Epithelial cell of proximal tubule (primary cell): ENCODE data around the gene CKS1B. TPM values are rescaled to one million over a fixed set of nuclear protein-coding genes. Genes with fewer than 3 reads are reported as not detected.

ENCODE experiments used
- DNase-seq: peaks from one replicate; pipeline ENCODE4 v3.0.0-alpha.2; 2011; ENCODE audit warnings: low read depth
- H3K4me3 ChIP-seq: 2 replicates; pipeline ENCODE4 v1.5.1; 2011; ENCODE audit warnings: low read depth, mild to moderate bottlenecking, low read length
- CTCF ChIP-seq: conservative IDR thresholded peaks from 2 replicates; pipeline ENCODE4 v1.5.1; 2012; ENCODE audit warnings: low read depth, mild to moderate bottlenecking, low read length
- total RNA-seq: library from RNA; depleted of rRNA; stranded (reverse); fragments of >200 nt; gene quantifications from 2 replicates; pipeline ENCODE4 v1.2.3, GENCODE V29; 2015

The CKS1B gene
- total RNA-seq, 1 donor from 2014 or later, result 358 TPM

- DNase-seq, result peak; percentile 84
- H3K4me3 ChIP-seq, result peak within 1 kb of the TSS; percentile 80
- TF ChIP-seq CTCF, result peak; percentile 32
Observed at GRCh38 chr1:154936555-154937084, 37.9 kb upstream of the CKS1B start, which contains the start of gene PMVK. Gene PMVK (minus strand): TSS chr1:154936719. CDS start chr1:154936685, 34 bp downstream.

- TF ChIP-seq CTCF, result peak; percentile 25
- peak overlapping the region; percentile 80 for H3K4me3 ChIP-seq
- DNase-seq, result peak; percentile 74
Observed at GRCh38 chr1:154937085-154937987, 37.1 kb upstream of the CKS1B start.

GRCh38 chr1:154937988-154938386 is 36.5 kb upstream of the CKS1B start:
- H3K4me3 ChIP-seq, result peak overlapping the region; percentile 80
- no peak for DNase-seq
- TF ChIP-seq CTCF, result no peak

GRCh38 chr1:154938604-154939399 is 35.7 kb upstream of the CKS1B start:
- TF ChIP-seq CTCF, result no peak
- no peak overlapping the region for H3K4me3 ChIP-seq
- no peak for DNase-seq

- TF ChIP-seq CTCF, result no peak
- no peak for DNase-seq
- H3K4me3 ChIP-seq, result no peak overlapping the region
Observed at GRCh38 chr1:154940213-154940560, 34.3 kb upstream of the CKS1B start.

GRCh38 chr1:154940651-154941194 is 33.8 kb upstream of the CKS1B start:
- H3K4me3 ChIP-seq, result no peak overlapping the region
- DNase-seq, result no peak
- TF ChIP-seq CTCF, result no peak
